ENCODE results near the gene RBM39. TPM values are rescaled to one million over a fixed set of nuclear protein-coding genes. Genes with fewer than 3 reads are reported as not detected.

Gene RBM39
- total and polyA plus RNA-seq, 12 donors = 98.8 to 412 (median 124) TPM

DNA sequence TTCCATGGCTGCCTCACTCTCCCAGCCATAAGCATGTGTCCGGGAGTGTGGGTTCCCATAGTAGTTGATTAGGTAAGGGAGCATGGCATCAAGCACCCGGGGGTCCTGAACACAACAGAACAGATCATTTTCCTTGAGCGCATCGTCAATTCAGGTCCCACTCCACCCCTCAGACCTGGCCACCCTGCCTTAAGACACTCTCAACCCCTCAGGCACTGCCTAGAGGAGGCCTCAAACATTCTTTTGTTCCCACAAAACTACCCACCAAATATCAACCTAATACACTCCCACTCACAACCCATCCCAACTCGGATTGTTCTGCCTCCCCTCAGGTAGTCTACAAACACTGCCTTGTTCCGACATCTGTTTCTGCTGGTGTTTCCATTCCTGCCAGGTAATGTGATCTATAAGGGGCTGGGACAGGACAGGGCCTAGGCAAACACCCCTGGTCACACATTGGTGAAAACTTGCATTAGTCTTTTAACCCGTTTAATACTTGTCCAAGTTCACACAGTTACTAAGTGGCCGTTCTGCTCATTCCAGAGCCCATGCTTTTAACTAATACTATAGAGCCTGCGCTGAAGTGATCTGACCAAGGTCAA is 44.3 kb downstream of the RBM39 start:
- Histone ChIP-seq H3K36me3 (peaks cover 0 to 67% (median 28%) of the 10 kb centered on the region in 9 donors), H3K4me1 (peaks cover 5 to 33% (median 22%) of the 10 kb centered on the region in 9 donors), H3K27me3 (no peaks in the 10 kb centered on the region), H3K4me3 (peak overlapping the region in 7 of 10 donors; percentile 64 to 99 (median 92)), H3K9me3 (no peaks in the 10 kb centered on the region), H3K27ac (no peak overlapping the region)
- intact Hi-C loops (cut with DNase I) = loop anchor here in 4 of 10 donors (5.0 to 10.0 kb wide), 6 partner anchors 35 to 233 kb away; partner anchors contain the start of gene SPAG4 (in 1 of the 4)
- TF ChIP-seq CTCF (IDR thresholded peaks at IDR 0.05) = no peak
- DNase-seq = no peak
- ATAC-seq = no peak
- WGBS, 2 donors = 78 to 80% methylated on average over 9 of the region's 9 CpGs

GRCh38 chr20:35695978-35696377 is 46.1 kb downstream of the RBM39 start:
- TF ChIP-seq CTCF (IDR thresholded peaks at IDR 0.05) = no peak
- Histone ChIP-seq H3K36me3 (peaks cover 0 to 67% (median 28%) of the 10 kb centered on the region in 9 donors), H3K27ac (no peak overlapping the region), H3K4me3 (no peak overlapping the region), H3K27me3 (no peaks in the 10 kb centered on the region), H3K9me3 (no peaks in the 10 kb centered on the region), H3K4me1 (peaks cover 5 to 31% (median 22%) of the 10 kb centered on the region in 9 donors)
- no peak for DNase-seq
- intact Hi-C loops (cut with DNase I) = loop anchor here in 4 of 10 donors (5.0 to 10.0 kb wide), 6 partner anchors 36 to 231 kb away; partner anchors contain the start of gene SPAG4 (in 1 of the 4)
- no peak for ATAC-seq
- WGBS, 2 donors = 83 to 84% methylated on average over 4 of the region's 4 CpGs

GRCh38 chr20:35695245-35695749 is 46.8 kb downstream of the RBM39 start:
- Histone ChIP-seq H3K27ac (no peak overlapping the region), H3K4me3 (no peak overlapping the region), H3K27me3 (no peaks in the 10 kb centered on the region), H3K9me3 (no peaks in the 10 kb centered on the region), H3K36me3 (peaks cover 0 to 69% (median 32%) of the 10 kb centered on the region in 9 donors), H3K4me1 (peaks cover 5 to 24% (median 18%) of the 10 kb centered on the region in 9 donors)
- no peak for ATAC-seq
- DNase-seq = no peak
- WGBS, 2 donors = 80 to 81% methylated on average over 2 of the region's 2 CpGs
- TF ChIP-seq CTCF (IDR thresholded peaks at IDR 0.05) = no peak
- intact Hi-C loops (cut with DNase I) = loop anchor here in 4 of 10 donors (5.0 to 10.0 kb wide), 6 partner anchors 37 to 230 kb away; partner anchors contain the start of gene SPAG4 (in 1 of the 4)

DNA sequence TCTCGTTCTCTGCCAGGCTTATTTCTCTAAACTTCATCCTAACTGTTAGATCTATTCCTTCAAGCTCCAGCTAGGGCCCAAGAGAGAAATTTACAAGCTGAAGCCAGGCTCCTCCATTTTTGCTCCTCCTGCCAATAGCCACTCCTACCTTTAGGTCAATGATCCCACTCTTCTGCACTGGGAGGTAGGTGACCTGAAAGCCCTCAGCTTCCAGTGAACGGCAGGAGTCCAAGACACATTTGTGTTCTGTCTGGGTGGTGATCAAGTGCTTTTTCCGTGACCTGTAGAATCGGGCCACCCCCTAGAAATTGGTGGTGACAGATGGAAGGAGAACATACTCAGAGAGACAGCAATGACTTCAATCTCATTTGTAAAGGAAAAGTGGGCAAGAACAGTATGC is 51.8 kb downstream of the RBM39 start:
- intact Hi-C loops (cut with DNase I) = loop anchor here in 4 of 10 donors (5.0 to 10.0 kb wide), 4 partner anchors 75 to 225 kb away; partner anchors contain the start of gene SPAG4 (in 1 of the 4)
- no peak for TF ChIP-seq CTCF (IDR thresholded peaks at IDR 0.05)
- Histone ChIP-seq H3K9me3 (no peaks in the 10 kb centered on the region), H3K27ac (no peak overlapping the region), H3K36me3 (peaks cover 0 to 100% (median 44%) of the 10 kb centered on the region in 9 donors), H3K4me1 (no peaks in the 10 kb centered on the region), H3K27me3 (no peaks in the 10 kb centered on the region), H3K4me3 (no peak overlapping the region)
- DNase-seq (no peak), ATAC-seq (no peak)
- 57 to 77% methylated on average over 4 of the region's 4 CpGs for WGBS, 2 donors
